Activated CD4-positive, alpha-beta T cell treated with anti-CD3 and anti-CD28 coated beads, Interleukin-2, Interleukin-6, amounts not matched to agents 100 ng/mL and 50 ng/mL, durations not matched to agents 16 hours and 8 hours (primary cell): Measurements from ENCODE around the gene ALK.

ENCODE experiments used
- DNase-seq: peaks from one replicate; pipeline ENCODE4 v3.0.0-alpha.2; 2020

Gene ALK

DNA sequence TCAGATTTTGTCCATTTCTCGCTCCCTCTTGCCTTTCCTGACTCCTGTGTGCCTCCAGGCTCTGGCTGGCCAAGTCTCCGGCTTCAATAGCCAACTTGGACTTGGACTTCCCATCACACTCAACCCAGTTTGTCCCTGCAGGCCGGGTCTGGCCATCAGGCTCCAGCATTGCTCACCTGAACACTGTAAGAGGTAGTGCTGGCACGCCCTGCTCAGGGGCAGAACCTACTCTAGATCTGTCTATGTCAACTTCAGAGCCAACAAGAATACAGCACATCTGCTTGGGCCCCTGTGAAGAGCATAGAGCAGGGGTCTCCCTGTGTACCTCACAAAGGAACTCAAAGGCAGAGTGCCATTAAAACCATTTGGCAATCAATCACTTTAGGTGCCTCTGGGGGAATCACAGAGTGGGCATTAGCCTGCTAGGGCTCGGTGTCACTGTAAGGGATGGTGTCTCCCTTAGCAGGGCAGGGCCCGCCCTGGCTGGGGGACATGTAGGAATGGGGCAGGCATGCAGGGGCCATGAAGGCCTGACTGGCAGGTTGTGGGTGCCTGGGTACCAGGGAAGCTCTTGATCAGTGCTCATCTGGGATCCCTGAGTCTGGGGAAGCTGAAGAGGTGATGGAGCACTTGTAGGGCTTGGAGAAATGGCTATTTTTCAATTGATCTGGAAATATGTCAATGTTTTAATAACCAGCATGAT lies 480.3 kb downstream of the ALK start:
- DNase-seq: no peak

DNA sequence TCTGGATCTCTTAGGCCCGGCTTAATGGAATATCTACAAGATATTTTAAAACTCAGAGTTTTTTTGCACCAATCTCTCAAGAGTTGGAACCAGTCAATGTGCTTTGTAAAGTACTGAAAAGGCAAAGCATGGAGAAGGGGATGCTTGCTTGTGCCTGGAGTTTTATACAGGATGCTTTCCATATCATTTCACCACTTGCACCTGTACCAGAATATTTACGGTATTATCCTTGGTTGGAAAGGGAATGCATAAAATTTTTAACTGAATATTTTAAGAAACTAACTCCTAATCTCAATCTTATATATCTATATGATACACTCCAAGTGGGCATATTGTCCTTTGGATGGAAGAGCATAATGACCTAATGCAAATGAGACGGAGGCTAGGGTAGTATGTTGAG lies 487.5 kb downstream of the ALK start:
- DNase-seq: no peak

GRCh38 chr2:29433128-29433527 lies 488.3 kb downstream of the ALK start:
- DNase-seq: no peak

GRCh38 chr2:29431485-29431884 lies 489.9 kb downstream of the ALK start:
- no peak for DNase-seq

GRCh38 chr2:29430382-29431112 lies 490.8 kb downstream of the ALK start:
- no peak for DNase-seq

DNA sequence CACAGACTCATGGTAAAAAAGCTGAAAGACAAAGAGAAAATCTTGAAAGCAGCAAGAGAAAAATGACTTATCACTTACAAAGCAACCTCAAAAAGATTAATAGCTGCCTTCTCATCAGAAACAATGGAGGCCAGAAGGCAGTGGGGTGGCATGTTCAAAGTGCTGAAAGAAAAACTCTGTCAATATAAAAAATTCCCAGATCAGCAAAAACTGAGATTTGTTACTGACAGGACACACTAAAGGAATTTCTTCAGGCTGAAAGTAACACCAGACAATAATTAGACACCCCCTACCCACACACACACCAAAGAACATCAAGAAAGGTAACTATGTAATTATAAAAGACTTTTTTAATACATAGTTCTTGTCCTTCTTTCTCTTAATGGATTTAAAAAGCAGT lies 495.0 kb downstream of the ALK start:
- no peak for DNase-seq

DNA sequence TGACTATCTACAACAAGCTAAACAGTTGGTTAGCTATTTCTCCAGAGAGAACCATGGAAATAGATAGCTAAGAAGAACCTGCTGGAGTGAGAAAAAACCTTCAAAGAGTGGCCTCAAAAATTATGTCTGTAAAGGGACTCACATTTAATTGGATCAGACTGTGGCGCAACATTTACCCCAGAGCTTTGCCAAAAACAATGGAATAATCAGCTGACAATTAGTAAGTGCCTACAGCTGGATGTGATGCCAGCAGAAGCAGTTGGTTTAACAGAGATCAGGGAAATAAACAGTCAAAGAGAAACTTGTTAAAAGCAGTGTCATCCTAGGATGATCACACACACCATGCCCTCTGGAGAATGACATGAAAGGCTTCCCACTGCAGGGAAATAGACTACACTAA lies 495.5 kb downstream of the ALK start:
- no peak for DNase-seq

DNA sequence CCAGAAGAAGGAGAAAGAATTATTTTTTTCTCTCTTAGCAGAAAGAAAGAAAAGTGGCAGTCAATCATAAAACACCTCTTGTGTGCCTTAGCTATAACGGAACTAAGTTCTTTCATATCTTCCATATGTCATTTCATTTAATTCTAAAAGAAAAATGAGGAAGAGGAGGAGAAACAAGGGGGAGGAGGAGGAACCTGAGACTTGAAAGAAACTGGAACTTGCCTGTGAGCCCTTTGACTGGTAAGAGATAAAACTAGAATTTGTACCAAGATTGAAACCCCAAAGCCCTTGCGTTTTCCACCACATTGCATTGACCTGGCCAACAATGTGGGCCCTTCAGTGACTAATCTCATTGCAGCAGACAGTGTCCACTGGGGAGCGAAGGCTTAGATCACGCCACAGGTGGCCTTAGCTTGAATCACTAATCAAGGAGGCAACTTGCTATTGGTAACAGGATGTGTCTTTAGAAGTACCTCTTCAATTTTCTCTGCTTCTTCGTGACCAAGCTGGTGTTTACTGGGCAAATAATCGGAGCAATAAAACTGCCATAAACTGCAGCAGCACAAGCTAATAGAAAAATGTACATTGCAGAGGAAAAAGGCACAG lies 498.2 kb downstream of the ALK start:
- DNase-seq: no peak

GRCh38 chr2:29420999-29421782 lies 500.2 kb downstream of the ALK start:
- DNase-seq: peak; percentile 6

GRCh38 chr2:29420464-29420863 lies 500.9 kb downstream of the ALK start:
- DNase-seq: no peak

GRCh38 chr2:29417630-29418029 lies 503.8 kb downstream of the ALK start:
- DNase-seq: no peak

GRCh38 chr2:29412197-29412925 lies 509.0 kb downstream of the ALK start:
- DNase-seq: no peak

DNA sequence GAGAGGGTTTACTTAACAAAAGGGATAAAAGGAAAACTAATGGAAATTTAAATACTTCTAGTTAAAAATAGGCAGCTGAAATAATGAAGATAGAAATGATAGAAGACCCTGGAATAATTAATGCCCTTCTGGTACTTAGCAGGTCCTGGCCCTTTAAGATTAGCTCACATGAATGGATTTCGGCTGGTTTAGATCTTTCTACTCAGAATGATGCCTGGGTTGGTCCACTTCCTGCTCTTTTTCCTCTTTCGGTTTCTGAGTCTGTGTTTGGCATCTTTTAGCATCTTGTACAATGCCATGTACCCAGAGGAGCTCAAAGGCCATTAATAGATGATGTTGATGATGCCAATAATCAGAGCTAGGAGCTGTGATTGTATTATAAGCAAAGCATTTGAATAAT lies 515.7 kb downstream of the ALK start:
- no peak for DNase-seq

GRCh38 chr2:29405266-29405665 lies 516.1 kb downstream of the ALK start:
- no peak for DNase-seq

DNA sequence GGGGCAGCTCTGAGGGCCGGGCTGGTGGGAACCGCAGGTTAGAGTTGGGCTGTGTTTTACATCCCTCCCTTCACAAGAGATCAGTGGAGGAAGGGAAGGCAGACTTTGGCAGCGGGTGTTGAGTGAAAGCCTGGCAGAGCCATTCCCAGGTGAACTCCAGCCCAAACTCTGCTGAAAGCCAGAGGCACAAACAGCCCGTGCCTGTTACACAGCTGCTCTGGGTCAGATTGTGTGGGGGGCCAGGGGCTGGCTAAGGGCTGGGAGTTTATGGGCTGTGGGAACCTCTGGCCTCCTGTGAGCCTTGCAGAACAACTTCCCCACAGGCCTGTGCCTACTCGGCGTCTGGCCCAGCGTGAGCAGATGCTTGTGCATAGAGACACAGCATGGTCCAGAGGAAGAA lies 519.4 kb downstream of the ALK start:
- no peak for DNase-seq

- DNase-seq: no peak
Observed at GRCh38 chr2:29400930-29401653, 520.3 kb downstream of the ALK start.

DNA sequence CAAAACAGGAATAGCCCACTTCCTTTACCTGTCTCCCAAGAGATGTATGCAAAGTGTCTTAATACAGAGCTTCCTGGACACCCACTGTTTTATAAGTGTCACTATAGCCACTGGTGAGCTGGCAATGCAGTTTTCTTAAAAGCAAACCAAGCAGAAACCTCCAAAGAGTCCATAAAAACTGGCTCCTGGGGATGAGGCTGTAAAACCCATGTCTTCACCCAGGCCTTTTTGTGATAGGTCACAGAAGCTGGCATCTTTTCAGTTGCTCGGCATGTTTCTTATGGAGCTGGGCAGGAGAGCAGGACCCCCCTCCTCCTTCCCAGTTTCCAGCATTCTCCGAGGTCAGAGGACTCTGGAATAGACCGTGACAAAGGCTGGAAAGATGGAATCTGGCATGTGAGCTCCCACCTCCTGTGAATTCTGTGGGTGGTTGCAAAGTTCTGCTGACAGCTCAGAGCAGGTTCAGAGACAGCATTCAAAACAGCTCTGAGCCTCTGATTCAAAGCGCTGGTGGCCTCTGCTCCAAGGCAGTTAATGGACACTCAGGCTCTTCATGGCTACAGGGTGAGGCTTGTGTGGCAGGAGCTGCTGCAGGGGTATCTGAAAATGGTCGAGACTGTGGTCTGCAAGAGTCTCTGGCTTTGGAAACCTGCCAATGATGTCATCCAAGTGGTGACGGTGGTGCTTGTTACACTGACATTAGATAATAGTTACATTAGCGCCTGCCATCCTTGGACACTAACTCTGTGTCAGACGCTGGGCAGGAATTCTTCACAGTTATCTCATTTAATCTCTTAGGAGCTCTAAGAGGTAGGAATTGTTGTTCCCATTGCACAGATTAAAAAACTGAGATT lies 522.8 kb downstream of the ALK start:
- no peak for DNase-seq

- no peak for DNase-seq
Observed at GRCh38 chr2:29397713-29398112, 523.7 kb downstream of the ALK start.

- no peak for DNase-seq
Observed at GRCh38 chr2:29397039-29397438, 524.3 kb downstream of the ALK start.

GRCh38 chr2:29394981-29395350 lies 526.4 kb downstream of the ALK start:
- no peak for DNase-seq

DNA sequence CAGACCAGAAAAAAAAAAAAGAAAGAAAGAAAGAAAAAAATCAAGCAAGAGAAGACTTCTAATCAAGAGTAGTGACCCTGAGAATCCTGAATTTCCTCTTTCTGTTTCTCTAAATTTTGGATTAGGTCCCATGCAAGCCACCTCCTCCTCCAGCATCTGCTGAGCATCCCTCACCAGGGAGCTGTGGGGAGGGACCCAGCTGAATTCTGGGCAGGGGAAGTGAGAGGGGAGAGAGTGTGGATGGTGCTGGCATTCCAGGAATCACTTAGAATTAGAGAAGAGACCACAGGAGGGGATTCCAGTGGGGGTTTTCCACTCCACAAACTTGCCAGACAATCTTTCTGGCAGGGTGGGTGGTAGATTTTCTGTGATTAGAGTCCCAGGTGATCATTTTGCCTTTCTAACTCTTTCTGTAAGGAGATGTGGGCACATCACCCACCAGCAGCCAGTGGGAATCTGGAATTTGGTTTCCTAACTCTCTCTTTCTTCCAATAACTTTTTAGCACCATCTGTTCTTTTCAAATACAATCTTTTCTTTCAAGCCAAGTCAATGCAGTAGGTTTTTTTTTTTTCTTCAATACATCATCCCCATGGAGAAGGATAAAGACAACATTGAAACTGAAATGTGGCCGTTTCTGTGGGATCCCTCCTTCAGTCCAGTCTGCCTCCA lies 526.9 kb downstream of the ALK start:
- no peak for DNase-seq
